ENCODE measurements around the gene MFGE8. TPM values are rescaled to one million over a fixed set of nuclear protein-coding genes. Genes with fewer than 3 reads are reported as not detected.

MFGE8 gene
- total and polyA plus RNA-seq, 8 donors, result 6.1 to 34.5 (median 23.8) TPM

DNA sequence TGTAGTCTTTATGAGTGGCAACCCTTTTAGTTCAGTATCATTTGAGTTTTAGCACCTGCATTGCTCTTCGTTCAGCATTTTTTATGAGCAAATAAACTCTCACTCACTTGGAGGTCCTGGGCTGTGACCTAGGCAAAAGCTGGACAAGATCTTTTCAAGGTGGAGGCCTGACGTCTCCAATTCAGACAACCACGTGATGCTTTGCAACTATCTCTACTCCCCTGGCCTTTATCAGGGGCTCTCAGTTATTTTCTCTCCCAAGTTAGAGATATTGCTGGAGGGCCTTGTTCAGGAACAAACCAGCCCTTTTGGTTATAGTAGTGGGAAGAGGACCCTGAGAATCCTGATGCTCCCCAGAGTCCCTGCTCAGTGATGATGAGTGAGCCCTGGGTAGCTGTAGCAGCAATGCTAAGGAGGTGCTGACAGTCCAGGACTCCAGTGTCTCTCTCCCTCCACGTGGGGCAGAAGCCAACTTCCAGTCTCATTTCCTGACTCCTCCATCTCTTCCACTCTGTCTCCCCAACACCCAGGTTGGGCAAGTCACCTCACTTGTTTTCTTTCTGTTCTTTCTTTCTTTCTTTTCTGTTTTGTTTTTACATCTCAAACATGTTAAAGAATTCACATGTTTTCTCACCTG, 48.2 kb downstream of the MFGE8 start:
- no peak for ATAC-seq
- 40 to 62% methylated on average over 4 of the region's 4 CpGs for WGBS, 2 donors
- Histone ChIP-seq H3K4me1 (no peaks in the 10 kb centered on the region), H3K27me3 (no peaks in the 10 kb centered on the region), H3K9me3 (no peaks in the 10 kb centered on the region), H3K27ac (no peak overlapping the region), H3K4me3 (no peak overlapping the region), H3K36me3 (no peaks in the 10 kb centered on the region)
- FAIRE-seq, result no peak
- intact Hi-C loops (cut with DNase I), result no loop called here
- DNase-seq, result no peak
- TF ChIP-seq, protein P1, sequence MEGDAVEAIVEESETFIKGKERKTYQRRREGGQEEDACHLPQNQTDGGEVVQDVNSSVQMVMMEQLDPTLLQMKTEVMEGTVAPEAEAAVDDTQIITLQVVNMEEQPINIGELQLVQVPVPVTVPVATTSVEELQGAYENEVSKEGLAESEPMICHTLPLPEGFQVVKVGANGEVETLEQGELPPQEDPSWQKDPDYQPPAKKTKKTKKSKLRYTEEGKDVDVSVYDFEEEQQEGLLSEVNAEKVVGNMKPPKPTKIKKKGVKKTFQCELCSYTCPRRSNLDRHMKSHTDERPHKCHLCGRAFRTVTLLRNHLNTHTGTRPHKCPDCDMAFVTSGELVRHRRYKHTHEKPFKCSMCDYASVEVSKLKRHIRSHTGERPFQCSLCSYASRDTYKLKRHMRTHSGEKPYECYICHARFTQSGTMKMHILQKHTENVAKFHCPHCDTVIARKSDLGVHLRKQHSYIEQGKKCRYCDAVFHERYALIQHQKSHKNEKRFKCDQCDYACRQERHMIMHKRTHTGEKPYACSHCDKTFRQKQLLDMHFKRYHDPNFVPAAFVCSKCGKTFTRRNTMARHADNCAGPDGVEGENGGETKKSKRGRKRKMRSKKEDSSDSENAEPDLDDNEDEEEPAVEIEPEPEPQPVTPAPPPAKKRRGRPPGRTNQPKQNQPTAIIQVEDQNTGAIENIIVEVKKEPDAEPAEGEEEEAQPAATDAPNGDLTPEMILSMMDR (IDR thresholded peaks at IDR 0.05), result no peak

DNA sequence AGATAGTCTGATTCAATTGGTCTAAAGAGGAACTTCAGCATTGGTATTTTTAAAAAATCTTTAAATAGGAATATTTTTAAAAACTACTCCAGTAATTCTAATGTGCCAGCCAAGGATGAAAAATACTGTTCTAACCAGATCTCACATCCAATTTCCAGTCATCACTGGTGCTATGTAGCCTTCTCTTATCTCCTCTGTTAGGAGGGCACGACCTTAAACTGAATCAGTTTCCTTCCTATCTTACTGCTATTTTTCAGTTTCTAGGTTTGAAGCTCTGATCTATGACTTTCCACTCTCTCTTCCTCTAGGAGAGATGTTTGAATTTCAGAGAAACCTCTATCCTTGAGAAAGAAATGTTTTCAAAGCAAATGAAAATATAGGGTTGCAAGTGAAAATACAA, 49.8 kb downstream of the MFGE8 start:
- Histone ChIP-seq H3K27me3 (no peaks in the 10 kb centered on the region), H3K4me3 (no peak overlapping the region), H3K36me3 (no peaks in the 10 kb centered on the region), H3K9me3 (no peaks in the 10 kb centered on the region), H3K27ac (no peak overlapping the region), H3K4me1 (no peaks in the 10 kb centered on the region)
- TF ChIP-seq, protein P1 (IDR thresholded peaks at IDR 0.05), result no peak
- ATAC-seq (no peak), DNase-seq (no peak), FAIRE-seq (no peak)
- intact Hi-C loops (cut with DNase I), result no loop called here
- WGBS, 2 donors, result 25 to 38% methylated on average over 1 of the region's 1 CpG

DNA sequence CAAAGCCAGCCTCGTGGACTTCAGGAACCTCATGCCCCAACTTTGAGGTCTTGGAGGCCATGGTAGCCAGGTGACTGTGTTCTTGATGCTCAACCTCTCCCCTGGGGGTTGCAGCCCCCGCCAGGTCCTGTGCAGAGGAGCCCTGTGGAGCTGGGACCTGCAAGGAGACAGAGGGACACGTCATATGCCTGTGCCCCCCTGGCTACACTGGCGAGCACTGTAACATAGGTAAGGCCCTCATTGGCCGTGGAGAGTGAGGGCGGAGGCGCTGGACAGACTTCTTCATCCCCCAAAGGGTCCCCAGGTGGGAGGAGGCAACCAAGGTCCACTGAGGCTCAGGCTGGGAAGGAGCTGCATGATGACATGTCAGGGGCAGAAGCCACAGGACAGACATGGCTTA, 53.0 kb downstream of the MFGE8 start:
- FAIRE-seq (no peak), DNase-seq (no peak), ATAC-seq (no peak)
- intact Hi-C loops (cut with DNase I), result no loop called here
- no peak overlapping the region for H3K4me3 ChIP-seq
- H3K4me1 ChIP-seq, result no peaks in the 10 kb centered on the region
- TF ChIP-seq, protein P1 (IDR thresholded peaks at IDR 0.05), result no peak
- no peaks in the 10 kb centered on the region for H3K9me3 ChIP-seq
- H3K27ac ChIP-seq, result no peak overlapping the region
- H3K36me3 ChIP-seq, result no peaks in the 10 kb centered on the region
- 44 to 51% methylated on average over 7 of the region's 7 CpGs for WGBS, 2 donors
- H3K27me3 ChIP-seq, result no peaks in the 10 kb centered on the region

DNA sequence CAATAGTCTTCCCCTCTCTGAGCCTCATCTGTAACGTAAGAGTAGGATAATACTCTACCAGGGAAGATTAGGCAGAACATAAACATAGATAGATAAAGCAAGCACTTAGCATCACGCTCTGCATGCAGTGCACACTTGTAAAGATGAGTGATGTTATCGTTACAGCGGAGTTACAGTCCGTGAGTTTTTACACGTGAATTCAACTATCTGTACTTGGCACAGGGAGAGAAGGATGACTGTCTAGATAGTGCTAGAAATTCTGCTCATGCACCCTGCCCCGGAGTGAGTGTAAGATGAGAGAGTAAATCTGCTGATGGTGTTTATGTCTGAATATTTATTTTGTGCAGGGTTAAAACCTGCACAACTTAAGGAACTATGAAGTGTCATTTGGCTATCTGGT, 53.6 kb downstream of the MFGE8 start:
- DNase-seq (no peak), FAIRE-seq (no peak), ATAC-seq (no peak)
- Histone ChIP-seq H3K36me3 (no peaks in the 10 kb centered on the region), H3K4me3 (no peak overlapping the region), H3K9me3 (no peaks in the 10 kb centered on the region), H3K27ac (no peak overlapping the region), H3K27me3 (no peaks in the 10 kb centered on the region), H3K4me1 (no peaks in the 10 kb centered on the region)
- 42 to 53% methylated on average over 7 of the region's 7 CpGs for WGBS, 2 donors
- TF ChIP-seq, protein P1 (IDR thresholded peaks at IDR 0.05), result no peak
- intact Hi-C loops (cut with DNase I), result no loop called here

DNA sequence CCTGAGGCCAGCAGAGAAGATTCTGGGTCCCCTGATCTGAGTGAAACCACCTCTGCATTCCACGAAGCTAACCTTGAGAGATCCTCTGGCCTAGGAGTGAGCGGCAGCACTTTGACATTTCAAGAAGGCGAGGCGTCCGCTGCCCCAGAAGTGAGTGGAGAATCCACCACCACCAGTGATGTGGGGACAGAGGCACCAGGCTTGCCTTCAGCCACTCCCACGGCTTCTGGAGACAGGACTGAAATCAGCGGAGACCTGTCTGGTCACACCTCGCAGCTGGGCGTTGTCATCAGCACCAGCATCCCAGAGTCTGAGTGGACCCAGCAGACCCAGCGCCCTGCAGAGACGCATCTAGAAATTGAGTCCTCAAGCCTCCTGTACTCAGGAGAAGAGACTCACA, 54.2 kb downstream of the MFGE8 start:
- FAIRE-seq (no peak), DNase-seq (no peak), ATAC-seq (no peak)
- H3K9me3 ChIP-seq, result no peaks in the 10 kb centered on the region
- no peak overlapping the region for H3K27ac ChIP-seq
- H3K4me1 ChIP-seq, result no peaks in the 10 kb centered on the region
- H3K4me3 ChIP-seq, result no peak overlapping the region
- intact Hi-C loops (cut with DNase I), result no loop called here
- WGBS, 2 donors, result 65 to 76% methylated on average over 11 of the region's 11 CpGs
- H3K27me3 ChIP-seq, result no peaks in the 10 kb centered on the region
- no peaks in the 10 kb centered on the region for H3K36me3 ChIP-seq
- TF ChIP-seq, protein P1 (IDR thresholded peaks at IDR 0.05), result no peak

Measured in pancreas (tissue), 10 donors.